B cell (primary cell): ENCODE data around the gene CECR2. TPM values are rescaled to one million over a fixed set of nuclear protein-coding genes. Genes with fewer than 3 reads are reported as not detected.

Experiments used
- ATAC-seq: fragments of 200-7000 bp; cut with Tn5 transposase; one replicate; pipeline ENCODE4 v1.10.0; 2021; ENCODE audit warnings: low read depth, mild to moderate bottlenecking, moderate number of reproducible peaks, moderate library complexity
- CTCF ChIA-PET: fragments of 350-600 bp; sonication (Branson Sonifier 250); formaldehyde crosslinking; loops from one replicate; lab custom pipeline; 2021; ENCODE audit warnings: antibody characterized with exemption, inconsistent platforms; lab: Charles Lee
- POLR2A ChIA-PET: fragments of 350-600 bp; sonication (Branson Sonifier 250); formaldehyde crosslinking; loops from one replicate; lab custom pipeline; 2021; ENCODE audit warnings: antibody characterized with exemption; lab: Charles Lee
- DNase-seq: peaks from one replicate; pipeline ENCODE4 v3.0.0; 2013
- H2AFZ ChIP-seq: 2 replicates; pipeline ENCODE4 v1.6.1; 2012; ENCODE audit warnings: mild to moderate bottlenecking, low read depth, low read length; ENCODE audit not compliant: insufficient read depth, poor library complexity, severe bottlenecking
- H3K27ac ChIP-seq, 2 donors: 1 replicate in 1 of 2; 2 replicates in 1 of 2; pipeline ENCODE4 v1.5.1; 2012 to 2013; ENCODE audit warnings: low read length in 2 of 2, mild to moderate bottlenecking in 2 of 2, moderate library complexity in 1 of 2
- H3K27me3 ChIP-seq, 4 experiments: fragments of 200-600 bp in 1 of 4; sonication (generic) in 1 of 4; replicated peaks in 1 of 4; 1 replicate in 2 of 4; 2 replicates in 2 of 4; pipeline versions ENCODE4 v1.6.1 to v1.7.0; 2013 to 2016; ENCODE audit warnings: low read length in 3 of 4, mild to moderate bottlenecking in 2 of 4, mixed read lengths in 1 of 4, moderate library complexity in 1 of 4; ENCODE audit not compliant: insufficient read depth in 4 of 4, control insufficient read depth in 3 of 4; ENCODE audit errors: control extremely low read depth in 1 of 4
- H3K36me3 ChIP-seq, 2 experiments: replicated peaks in 1 of 2; 1 replicate in 1 of 2; 2 replicates in 1 of 2; pipeline versions ENCODE4 v1.6.1 to v1.7.1; 2013; ENCODE audit warnings: low read length in 1 of 2; ENCODE audit not compliant: insufficient read depth in 2 of 2, control insufficient read depth in 1 of 2; ENCODE audit errors: control extremely low read depth in 1 of 2, extremely low read depth in 1 of 2
- H3K4me1 ChIP-seq, 2 donors: fragments of 200-600 bp in 1 of 2; sonication (generic) in 1 of 2; 1 replicate in 1 of 2; 2 replicates in 1 of 2; pipeline versions ENCODE4 v1.5.1 to v1.6.1; 2013 to 2017; ENCODE audit warnings: low read length in 2 of 2; ENCODE audit not compliant: control insufficient read depth in 2 of 2, insufficient read depth in 2 of 2
- H3K4me2 ChIP-seq: replicated peaks from 2 replicates; pipeline ENCODE3; 2012; ENCODE audit warnings: mild to moderate bottlenecking, low read depth, low read length; ENCODE audit not compliant: poor library complexity, severe bottlenecking
- H3K4me3 ChIP-seq, 5 experiments: fragments of 200-600 bp in 1 of 5; sonication (generic) in 1 of 5; 1 replicate in 3 of 5; 2 replicates in 2 of 5; pipeline versions ENCODE4 v1.5.1 to v1.7.0; 2011 to 2016; ENCODE audit warnings: low read length in 4 of 5, mild to moderate bottlenecking in 4 of 5, low read depth in 2 of 5, control low read depth in 1 of 5, moderate library complexity in 1 of 5; ENCODE audit not compliant: insufficient read depth in 1 of 5; ENCODE audit errors: control extremely low read depth in 1 of 5, extremely low read depth in 1 of 5
- H3K79me2 ChIP-seq: fragments of 200-600 bp; sonication (generic); one replicate; pipeline ENCODE4 v1.6.0; 2016; ENCODE audit warnings: low read length; ENCODE audit not compliant: control insufficient read depth, insufficient read depth
- H3K9ac ChIP-seq: fragments of 200-600 bp; sonication (generic); 2 replicates; pipeline ENCODE4 v1.6.1; 2017; ENCODE audit warnings: mild to moderate bottlenecking, low read length, moderate library complexity
- H3K9me3 ChIP-seq, 3 donors: one replicate each; pipeline versions ENCODE4 v1.6.1 to v1.7.1; 2013; ENCODE audit warnings: low read length in 2 of 3; ENCODE audit not compliant: control insufficient read depth in 2 of 3, insufficient read depth in 1 of 3; ENCODE audit errors: control extremely low read depth in 1 of 3
- H4K20me1 ChIP-seq: 2 replicates; pipeline ENCODE4 v1.6.0; 2012; ENCODE audit warnings: mild to moderate bottlenecking, low read length; ENCODE audit not compliant: insufficient read depth, control insufficient read depth, poor library complexity, severe bottlenecking
- H3K27ac Mint-ChIP-seq: one replicate; pipeline ENCODE4 v1.8.0; 2021; ENCODE audit warnings: mixed read lengths
- H3K27me3 Mint-ChIP-seq: one replicate; pipeline ENCODE4 v1.8.0; 2021; ENCODE audit warnings: mixed read lengths
- H3K4me1 Mint-ChIP-seq: one replicate; pipeline ENCODE4 v1.8.0; 2021; ENCODE audit warnings: mixed read lengths
- H3K4me3 Mint-ChIP-seq: one replicate; pipeline ENCODE4 v1.8.0; 2021; ENCODE audit warnings: mixed read lengths
- H3K9me3 Mint-ChIP-seq: one replicate; pipeline ENCODE4 v1.8.0; 2022; ENCODE audit warnings: mixed read lengths; ENCODE audit not compliant: insufficient read depth
- CTCF ChIP-seq: fragments of 200-600 bp; IDR thresholded peaks from one replicate; pipeline ENCODE4 v1.8.0; 2022; ENCODE audit warnings: antibody characterized with exemption, mild to moderate bottlenecking
- EZH2 ChIP-seq: IDR thresholded peaks from 2 replicates; pipeline ENCODE4 v1.6.1; 2012; ENCODE audit warnings: borderline replicate concordance, low read depth, mild to moderate bottlenecking, moderate library complexity, low read length; ENCODE audit not compliant: insufficient read depth, poor library complexity, severe bottlenecking
- WGBS: methylation state at CpG from one replicate; pipeline ENCODE4 v1.1.5; 2013; ENCODE audit warnings: missing lambda C conversion rate; ENCODE audit not compliant: insufficient coverage; 5-methylcytosine and 5-hydroxymethylcytosine counted together
- intact Hi-C: fragments of 100-400 bp; cut with micrococcal nuclease; formaldehyde crosslinking; loops from one replicate; pipeline ENCODE4 v1.10.0; 2022
- polyA plus RNA-seq: library from polyadenylated mRNA; depleted of rRNA; stranded (reverse); fragments of >200 nt; gene quantifications from 2 replicates; pipeline ENCODE4 v1.2.3, GENCODE V29; 2012
- total RNA-seq, 2 donors: library from RNA; stranded (reverse); fragments of 120-200 nt in 1 of 2; gene quantifications; 1 replicate in 1 of 2; 2 replicates in 1 of 2; pipeline versions ENCODE4 v1.2.3 to v1.2.4, GENCODE V29; 2013 to 2022

Gene CECR2
- total and polyA plus RNA-seq, 2 donors (not counting 1 experiment from before 2014, with no cell fraction given): 0.13 to 6.6 TPM

GRCh38 chr22:17588606-17589005 lies 219.3 kb downstream of the CECR2 start:
- H3K4me1 ChIP-seq: peaks cover 1 to 5% of the 10 kb centered on the region in 2 donors
- H2AFZ ChIP-seq: no peak overlapping the region

More at GRCh38 chr22:17588606-17589005, 219.3 kb downstream of the CECR2 start:
- intact Hi-C loops: no loop called here
- DNase-seq: no peak
- Histone ChIP-seq H3K27me3 (no peaks in the 10 kb centered on the region), H3K9me3 (no peaks in the 10 kb centered on the region), H4K20me1 (peaks cover 22% of the 10 kb centered on the region), H3K4me3 (no peak overlapping the region), H3K36me3 (peaks cover 0 to 28% of the 10 kb centered on the region in 2 experiments), H3K4me2 (no peak overlapping the region), H3K79me2 (no peaks in the 10 kb centered on the region), H3K9ac (no peak overlapping the region), H3K27ac (no peak overlapping the region)
- ATAC-seq: no peak
- H3K4me1 Mint-ChIP-seq: peaks cover 7% of the 10 kb centered on the region
- TF ChIP-seq EZH2 (no peak), CTCF (no peak)
- H3K4me3 Mint-ChIP-seq: no peak overlapping the region
- no peak overlapping the region for H3K27ac Mint-ChIP-seq
- no peaks in the 10 kb centered on the region for H3K9me3 Mint-ChIP-seq
- H3K27me3 Mint-ChIP-seq: no peaks in the 10 kb centered on the region
- ChIA-PET POLR2A (no interaction called here), CTCF (interaction anchor here (1.4 kb wide), 1 partner anchor 30 kb away, joined by 4 read pairs; no protein-coding TSS in a partner anchor)
- WGBS: 98% methylated on average over 11 of the region's 11 CpGs
